DND-41 (cell line): Measurements from ENCODE around the gene ZPR1.

Source experiments
- EZH2 ChIP-seq: IDR thresholded peaks from 3 replicates; pipeline ENCODE4 v1.6.1; 2012; ENCODE audit warnings: borderline replicate concordance, low read depth, mild to moderate bottlenecking, moderate library complexity, low read length, inconsistent platforms; ENCODE audit not compliant: severe bottlenecking
- TF ChIP-seq, protein P1 (sequence below): IDR thresholded peaks from 2 replicates; pipeline ENCODE4 v1.5.1; 2012; ENCODE audit warnings: borderline replicate concordance, low read length, moderate library complexity, mild to moderate bottlenecking; ENCODE audit not compliant: poor library complexity, severe bottlenecking; ENCODE audit errors: extremely low read depth

DNA sequence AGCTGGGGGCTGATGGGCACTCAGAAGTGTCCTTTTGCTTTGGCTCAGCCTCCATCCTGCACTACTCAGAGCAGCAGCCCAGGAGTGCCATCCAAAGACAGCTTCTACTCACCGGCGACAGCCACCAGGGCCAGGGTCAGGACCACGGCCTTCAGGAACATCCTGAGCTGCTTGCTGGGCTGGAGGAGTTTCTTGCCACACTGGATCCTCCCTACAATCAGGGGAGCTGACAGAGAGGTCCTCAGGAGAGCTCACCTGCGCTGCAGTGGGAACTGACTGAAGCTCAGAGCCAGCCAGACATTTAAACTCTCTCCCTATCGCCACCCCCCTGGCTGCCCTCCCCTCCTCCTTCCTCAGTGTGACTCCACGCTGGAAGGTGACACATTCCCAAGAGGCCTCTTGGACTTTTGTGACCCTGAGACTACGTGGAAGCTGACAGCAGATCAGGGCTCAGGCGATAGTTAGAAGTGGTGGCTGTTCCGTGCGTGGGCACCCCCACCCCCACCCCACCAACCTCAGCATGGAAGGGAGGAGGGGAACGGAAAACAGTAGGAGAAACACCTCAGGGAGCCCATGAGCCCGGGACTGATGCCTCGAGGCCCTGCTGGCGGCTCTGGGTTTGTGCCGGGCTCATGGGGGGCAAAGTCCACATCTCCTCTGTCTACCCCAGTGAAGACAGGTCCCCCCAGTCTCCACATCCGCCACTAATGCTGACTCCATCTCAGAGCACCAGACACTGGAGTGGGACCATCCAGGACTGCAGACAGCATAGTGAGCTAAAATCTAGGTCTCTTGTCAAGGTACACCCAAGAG lies 35.4 kb upstream of the ZPR1 start, which contains the start of gene APOA4:
- TF ChIP-seq, protein P1, sequence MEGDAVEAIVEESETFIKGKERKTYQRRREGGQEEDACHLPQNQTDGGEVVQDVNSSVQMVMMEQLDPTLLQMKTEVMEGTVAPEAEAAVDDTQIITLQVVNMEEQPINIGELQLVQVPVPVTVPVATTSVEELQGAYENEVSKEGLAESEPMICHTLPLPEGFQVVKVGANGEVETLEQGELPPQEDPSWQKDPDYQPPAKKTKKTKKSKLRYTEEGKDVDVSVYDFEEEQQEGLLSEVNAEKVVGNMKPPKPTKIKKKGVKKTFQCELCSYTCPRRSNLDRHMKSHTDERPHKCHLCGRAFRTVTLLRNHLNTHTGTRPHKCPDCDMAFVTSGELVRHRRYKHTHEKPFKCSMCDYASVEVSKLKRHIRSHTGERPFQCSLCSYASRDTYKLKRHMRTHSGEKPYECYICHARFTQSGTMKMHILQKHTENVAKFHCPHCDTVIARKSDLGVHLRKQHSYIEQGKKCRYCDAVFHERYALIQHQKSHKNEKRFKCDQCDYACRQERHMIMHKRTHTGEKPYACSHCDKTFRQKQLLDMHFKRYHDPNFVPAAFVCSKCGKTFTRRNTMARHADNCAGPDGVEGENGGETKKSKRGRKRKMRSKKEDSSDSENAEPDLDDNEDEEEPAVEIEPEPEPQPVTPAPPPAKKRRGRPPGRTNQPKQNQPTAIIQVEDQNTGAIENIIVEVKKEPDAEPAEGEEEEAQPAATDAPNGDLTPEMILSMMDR = no peak
- no peak for TF ChIP-seq EZH2
